Measurements from ENCODE around the gene ENAH.

The ENAH gene

DNA sequence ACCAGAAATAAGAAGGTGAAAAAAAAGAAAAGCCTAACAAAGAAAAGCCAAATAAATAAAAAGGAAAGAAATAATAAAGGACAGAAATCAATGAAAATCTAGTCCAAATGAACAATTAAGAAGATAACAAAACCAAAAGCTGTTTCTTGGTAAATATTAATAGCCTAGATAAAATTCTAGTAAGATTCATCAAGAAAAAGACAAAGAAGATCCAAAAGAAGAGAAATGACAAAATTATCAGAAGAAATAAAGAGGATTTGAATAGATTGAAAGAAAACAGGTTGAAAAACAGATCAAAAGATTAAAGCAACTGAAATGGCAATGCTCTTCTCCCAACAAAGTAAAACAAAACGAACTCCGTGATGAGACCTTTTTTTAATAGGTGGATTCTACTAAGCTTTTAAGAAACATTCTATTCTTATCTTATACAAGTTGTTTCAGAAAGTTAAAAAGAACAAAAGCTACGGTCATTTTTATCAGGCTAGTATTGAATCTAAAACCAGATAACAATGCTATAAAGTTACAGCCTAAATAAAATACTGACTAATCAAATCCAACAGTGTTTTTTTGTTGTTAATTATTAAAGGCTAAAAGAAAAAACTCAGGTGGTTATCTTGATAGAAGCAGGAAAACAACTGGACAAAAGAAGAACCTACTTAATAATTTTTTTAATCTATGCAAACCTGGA lies 50.9 kb downstream of the ENAH start:
- DNase-seq, result no peak

DNA sequence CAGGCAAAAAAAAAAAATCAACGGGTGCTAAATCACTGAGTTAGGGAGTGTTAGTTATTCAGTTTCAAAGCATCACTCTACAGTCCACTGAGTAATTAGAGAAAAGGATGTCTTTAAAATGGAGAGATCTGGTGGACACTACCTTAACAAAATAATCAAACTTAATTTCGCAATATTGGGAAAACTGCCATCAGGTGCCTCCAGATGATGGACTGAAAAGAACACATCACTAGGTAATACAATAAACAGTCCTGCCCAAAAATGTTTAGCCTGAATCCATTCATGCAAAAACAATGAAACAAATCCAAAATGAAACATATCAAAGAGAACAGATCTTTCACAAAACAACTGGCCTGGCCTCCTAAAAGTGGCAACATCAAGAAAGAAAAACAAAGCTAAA lies 54.1 kb downstream of the ENAH start:
- no peak for DNase-seq

DNA sequence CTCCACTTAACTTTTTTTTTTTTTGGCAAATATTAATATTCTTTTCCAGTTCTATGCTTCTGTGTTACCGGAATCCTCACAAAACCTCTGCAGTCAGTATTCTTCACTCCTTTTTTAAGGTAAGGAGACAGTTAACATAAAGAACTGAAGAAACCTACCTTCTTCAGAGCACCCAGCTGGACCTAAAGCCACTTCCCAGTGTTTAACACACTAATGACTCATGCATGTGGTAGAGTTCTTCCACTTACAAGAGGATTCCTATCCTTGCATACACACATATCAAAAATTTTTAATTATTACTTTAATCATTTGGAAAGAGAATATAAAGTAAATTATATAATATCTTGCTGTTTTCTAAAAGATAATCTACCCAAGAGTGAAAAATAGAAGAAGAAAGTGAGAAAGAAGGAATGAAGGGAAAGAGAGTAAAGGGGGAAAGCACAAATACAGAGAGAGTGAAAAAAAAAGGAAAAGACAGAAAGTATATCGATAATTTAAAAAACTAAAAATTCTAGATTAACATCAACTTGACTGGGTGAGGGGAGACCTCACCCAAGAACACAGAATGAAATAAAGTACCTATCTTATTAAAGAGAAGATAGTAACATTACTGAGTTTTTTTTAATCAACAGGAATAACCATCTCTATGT lies 54.9 kb downstream of the ENAH start:
- no peak for DNase-seq

DNA sequence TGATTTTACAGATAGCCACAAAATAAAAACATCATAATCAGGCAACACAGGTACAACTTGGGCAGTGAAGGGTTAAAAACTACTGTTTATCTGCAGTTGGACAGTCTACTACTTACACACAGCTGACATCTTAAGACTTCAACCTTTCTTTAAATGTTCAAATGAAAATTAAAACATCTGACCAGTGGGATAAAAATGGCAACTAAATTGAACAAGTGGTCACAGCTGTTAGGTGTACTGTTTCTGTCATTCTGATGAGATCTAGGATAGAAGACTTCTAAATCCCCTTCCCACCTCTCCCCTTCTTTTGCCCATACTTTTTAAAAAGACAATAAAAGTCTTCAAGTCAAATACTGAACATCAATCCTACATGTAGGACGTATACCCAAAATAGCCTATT lies 56.2 kb downstream of the ENAH start:
- no peak for DNase-seq

DNA sequence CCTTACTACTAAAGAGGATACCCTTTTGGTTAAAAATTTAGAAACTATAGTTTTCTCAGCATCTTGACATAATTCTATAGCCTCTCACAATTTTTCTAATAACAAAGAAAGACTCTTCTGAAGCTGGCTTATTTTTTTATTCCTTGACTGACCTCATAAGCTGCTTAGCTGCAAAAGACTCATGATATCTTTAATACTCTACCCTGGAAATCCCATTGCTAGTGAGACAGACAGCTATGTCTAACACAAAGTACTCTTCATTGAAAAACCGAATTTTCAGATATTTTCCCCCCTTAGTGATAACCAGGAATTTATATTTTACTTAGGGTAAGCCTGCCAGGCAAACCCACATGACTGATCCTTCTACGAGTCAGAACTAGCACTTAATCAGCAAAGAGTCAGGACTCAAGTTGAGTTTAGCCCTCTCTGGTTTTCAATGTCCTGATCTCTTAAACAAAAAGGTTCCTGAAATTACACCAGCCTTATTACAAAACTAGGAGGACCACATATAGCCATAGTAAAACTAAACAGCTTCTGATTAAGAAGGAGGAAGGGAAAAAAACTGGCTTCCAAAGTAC lies 56.9 kb downstream of the ENAH start:
- DNase-seq, result peak; percentile 1

DNA sequence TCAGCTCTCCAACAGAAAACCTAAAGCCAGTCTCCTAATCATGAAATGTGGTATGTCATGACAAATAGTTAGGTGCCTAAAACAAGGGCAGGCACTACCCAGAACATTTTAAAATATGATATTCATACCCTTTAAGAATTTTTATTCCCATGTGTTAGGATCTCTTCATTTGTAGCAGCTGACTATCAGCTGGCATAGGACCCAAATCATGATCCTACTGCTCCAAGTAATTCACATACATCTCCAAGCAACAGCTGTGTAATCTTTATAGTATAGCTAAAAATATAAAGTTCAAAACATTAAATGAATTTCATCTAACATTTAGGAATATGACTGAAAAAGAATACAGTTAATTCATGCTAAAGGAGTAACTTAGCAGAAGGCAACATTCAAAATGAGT lies 57.5 kb downstream of the ENAH start:
- no peak for DNase-seq

DNA sequence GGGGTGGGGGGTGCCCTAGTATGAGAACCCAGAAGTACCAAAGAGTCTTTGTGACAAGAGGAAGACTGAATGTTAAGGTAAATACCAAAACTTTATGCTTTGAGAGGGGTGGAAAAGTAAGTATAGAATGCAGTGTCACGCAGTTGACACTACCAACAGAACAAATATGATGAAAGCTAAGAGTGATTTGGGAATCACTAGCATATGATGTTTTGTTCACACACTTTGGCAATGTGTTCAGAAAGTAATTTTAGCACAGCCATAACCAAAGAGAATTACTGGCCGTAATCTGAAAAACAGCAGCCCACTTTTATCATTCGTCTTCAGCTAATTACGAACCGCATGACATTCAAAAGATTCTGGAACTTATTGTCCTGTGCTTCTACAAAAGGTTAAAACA lies 59.5 kb downstream of the ENAH start:
- no peak for DNase-seq

DNA sequence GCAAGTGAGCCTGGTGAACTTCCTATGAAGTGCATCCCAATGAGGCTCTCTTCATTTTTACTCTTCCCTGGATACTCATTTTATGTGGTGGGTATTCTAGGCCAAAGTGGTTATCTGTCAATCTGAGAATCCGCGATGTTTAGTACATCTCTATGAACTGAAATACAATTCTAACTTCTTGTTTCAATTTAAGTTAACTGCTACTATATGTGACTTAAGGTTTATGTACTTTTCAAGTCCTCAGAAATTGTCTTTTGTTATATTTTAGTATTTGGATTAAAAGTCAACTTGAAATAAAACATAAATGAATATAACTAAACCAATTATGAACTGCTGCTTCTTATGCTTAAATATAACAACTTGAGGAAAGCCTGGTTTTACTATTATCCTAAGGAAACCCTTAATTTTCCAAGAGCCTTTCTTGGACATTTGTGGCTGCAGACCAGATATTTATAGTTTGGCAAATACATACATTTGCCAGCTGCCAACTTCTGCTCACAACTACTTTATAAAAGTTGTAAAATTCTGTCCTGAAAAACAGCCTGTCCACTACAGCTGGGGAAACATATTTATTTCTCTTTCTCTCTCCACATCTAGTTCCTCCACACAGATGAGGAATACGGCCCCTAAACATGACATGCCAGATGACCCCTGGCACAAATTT lies 60.4 kb downstream of the ENAH start:
- no peak for DNase-seq

DNA sequence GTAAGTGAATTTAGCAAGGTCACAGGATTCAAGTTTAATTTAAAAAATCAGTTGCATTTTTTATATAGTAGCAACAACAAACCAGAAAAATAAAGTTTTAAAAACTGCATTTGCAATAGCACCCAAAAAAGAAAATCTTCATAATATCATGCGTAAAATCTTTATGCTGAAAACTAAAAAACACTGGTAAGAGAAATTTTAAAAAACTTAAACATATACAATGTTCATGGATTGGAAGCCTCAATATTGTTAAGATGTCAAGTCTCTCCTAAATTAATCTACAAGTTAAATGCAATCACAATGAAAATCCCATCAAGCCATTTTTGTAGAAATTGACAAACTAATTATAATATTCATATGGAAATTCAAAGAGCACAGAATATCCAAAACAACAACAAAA lies 65.6 kb downstream of the ENAH start:
- DNase-seq, result no peak

DNA sequence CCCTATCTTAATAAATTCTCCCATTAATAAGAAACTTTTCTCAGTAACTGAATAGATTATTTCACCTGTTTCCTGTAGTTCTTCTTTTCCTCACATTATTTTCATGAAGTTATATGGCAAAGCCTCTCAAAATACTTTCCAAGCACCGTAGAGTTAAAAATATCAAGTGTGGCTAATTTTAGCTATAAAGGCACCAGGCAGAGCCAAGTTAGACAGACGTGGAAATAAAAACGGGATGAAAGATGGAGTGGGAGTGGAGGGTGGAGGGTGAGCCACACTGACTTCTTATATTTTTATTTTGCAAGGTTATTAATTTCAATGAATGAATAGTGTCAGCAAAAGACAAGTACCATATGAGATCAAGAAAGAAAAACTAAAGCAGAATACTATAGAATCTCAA lies 71.7 kb downstream of the ENAH start:
- DNase-seq, result no peak

DNA sequence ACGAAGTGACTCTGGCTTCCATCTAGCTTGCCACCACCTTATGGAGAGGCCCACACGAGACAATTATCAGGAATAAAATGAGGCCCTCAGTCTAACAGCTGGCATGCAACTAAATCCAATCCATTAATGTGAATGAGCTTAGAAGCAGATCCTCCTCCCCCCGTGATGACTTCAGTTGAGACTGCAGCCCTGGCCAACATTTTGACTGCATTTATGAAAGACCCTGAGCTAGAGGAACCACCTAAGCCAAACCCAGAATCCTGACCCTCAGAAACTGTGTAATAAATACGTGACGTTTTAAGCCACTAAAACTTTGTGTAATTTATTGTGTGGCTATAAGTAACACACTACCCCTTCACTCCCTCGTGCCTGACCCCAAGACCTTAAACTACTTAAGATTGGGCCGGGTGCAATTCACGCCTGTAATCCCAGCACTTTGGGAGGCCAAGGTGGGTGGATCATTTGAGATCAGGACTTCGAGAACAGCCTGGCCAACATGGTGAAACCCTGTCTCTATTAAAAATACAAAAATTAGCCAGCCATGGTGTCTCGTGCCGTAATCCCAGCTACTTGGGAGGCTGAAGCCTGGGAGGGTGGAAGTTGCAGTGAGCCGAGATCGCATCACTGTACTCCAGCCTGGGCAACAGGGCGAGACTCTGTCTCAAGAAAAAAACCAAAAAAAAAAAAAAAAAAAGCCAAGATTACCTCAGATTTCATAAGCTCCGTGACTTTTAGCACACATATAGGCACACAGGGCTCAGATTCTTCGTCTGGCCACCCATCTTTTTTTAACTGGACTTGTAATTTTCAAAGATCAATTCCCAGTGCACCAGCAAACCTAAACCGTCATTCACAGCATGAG lies 72.5 kb downstream of the ENAH start:
- DNase-seq, result no peak

DNA sequence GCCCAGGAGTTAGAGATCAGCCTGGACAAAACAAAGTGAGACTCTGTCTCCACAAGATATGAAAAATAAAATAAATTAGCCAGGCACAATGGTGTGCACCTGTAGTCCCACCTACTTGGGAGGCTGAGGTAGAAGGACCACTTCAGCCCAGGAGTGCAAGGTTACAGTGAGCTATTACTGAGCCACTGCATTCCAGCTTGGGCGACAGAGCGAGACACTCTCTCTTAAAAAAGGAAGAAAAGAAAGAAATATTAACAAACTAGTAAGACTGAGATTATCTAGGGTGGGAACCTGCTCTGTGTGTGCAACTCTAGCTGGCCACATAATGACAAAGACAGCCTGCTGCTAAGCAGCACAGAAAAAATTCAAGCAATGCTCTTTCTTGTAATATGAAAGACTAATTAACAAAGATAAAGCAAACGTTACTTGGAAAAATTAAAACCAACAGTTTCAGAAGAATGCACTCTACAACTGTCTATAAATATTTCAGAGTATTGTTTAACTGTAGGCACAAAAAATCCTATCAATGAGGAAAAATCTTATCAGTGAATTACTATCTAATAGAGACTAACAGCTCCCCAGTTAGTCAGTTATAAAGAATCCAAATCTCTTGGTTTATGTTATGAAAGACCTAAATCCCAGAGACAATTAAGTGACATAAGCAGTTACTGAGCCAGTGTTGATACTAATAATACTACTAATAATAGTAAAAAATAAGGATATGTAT lies 74.5 kb downstream of the ENAH start:
- no peak for DNase-seq

DNA sequence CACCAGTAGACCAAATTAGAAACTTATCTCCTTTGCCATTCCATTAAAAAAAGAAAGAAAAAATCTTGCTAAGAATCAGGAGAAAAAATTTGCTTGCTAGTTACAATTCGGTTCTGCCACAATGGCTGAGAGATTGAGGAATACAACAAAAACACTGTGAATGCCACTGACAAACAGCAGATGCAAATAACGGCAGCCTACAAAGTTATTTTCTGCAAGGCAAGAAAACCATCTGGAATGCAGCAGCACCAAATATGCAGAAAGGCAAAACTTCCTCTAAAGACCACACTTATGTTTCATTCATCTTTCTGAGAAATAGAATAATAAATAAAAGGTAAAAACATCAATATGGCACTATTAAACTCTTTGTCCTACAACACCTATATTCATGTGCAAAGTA lies 75.7 kb downstream of the ENAH start:
- no peak for DNase-seq

DNA sequence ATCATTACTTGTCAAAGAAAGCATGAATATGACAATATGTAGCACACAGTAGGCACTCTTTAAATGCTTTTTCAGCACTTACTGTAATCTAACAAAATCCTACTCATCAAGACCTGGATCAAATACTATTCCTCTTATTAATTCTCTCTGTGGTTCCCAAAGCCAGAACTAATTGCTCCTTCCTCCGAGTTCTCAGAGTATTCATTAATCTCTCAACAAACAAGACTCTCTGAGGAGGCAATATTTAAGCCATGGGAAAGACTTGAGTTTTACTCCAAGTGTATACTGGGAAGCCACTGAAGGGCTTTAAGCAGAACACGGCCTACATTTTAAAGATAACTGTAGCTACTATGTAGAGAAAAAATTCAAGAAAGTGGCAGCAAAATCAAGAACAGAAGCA lies 79.7 kb downstream of the ENAH start:
- DNase-seq, result no peak

DNA sequence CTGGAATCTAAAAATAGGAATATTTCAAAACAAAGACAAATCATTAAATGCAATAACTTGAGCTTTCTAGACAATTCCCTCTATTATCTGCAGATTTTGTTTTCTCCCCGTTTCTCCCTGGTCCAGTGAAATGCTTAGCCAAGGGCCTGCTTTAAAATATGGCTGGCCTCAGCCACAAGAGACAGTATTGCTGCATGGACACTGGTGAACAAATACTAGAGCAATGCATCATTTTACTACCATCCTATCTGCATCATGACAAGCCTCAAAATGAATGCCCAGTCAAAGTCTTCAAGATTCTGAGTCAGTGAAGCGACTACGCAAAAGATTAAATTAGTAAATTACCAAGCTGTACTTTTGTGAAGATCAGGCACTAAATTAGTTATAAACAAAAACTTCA lies 80.5 kb downstream of the ENAH start:
- DNase-seq, result no peak

DNA sequence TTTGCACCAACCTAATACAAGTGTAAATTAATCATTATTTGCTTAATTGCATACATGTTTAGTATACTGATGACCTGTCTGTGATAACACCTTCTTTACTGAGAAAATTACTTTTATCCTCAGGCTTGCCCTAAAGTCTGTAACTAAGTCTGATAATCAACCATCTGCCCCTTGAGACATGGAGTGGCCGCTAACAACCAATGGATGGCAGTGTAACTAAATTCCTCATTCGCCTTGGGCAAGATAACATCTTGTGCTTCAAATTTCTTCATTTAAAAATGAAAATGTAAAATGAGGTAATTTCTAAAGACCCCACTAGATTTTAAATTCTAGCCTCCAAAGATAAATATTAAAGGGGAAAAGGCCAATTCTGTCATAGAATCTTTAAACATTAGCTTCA lies 85.1 kb downstream of the ENAH start:
- DNase-seq, result no peak

DNA sequence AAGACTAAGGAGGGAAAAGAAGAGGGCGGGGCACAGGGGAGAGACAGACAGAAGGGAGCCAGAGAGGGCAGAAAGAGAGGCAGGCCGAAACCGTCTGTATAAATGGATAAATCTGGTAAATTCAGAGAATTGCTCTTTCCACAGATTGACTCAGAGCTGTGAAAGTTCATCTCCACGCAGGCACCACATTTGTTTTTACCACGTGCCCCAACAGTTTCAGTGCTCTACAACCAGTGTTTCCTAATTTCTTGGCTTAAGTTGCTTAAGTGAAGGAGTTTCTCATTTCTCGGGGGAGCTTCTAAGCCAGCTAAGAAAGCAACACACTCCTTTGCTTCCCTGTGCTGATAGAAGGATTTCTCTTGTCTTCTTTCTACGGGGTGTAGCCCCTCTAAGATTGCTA lies 87.1 kb downstream of the ENAH start:
- DNase-seq, result peak; percentile 19

DNA sequence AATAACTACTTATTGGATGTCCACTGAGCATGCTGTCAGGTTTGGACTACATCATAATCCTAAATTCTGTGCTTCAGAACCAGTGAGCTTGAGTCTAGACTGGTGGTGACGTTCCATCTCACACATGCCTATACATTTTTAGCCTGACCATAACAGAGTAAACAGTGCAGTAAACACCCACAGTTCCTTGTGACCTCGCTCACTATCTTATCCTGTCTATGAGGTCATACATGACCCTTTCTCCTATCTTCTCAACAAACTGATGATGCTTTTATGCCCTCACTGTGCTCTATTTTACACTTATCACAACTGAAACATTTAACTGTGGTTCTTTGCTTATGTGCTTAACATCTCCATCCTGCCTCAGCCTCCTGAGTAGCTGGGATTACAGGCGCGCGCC lies 91.2 kb downstream of the ENAH start:
- no peak for DNase-seq

DNA sequence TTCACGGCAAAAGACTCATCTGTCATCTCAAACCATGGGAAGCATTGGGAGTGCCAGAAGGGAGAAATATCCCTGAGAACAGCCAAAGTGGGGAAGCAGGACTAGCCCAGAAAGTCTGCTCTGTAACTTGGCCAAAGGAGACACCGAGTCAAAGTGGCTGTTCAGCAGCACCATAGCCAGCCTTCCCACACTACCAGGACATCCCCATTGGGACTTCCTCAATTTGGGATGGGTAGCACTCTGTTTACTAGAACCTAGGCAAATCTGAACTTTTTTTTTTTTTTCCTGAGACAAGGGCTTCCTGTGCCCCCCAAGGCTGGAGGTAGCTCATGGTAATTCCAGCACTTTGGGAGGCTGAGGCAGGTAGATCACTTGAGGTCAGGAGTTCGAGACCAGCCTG lies 93.0 kb downstream of the ENAH start:
- DNase-seq, result no peak

DNA sequence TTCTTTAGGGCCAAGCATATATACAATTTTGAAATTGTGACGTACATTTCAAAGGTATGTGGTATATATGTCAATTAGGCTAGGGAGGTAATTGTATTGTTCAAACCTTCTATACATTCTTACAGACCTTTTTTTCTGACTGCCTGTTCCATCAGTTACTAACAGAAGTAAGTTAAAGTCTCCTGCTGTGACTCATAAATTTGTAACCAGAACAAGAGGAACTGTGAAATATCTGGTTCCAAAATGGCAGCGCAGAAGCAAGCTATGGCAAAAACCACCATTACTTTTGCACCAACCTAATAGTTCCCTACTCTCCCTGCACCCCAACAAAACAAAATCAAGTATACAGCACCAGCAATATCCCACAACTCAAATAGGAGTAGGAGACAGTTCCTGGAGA lies 93.6 kb downstream of the ENAH start:
- DNase-seq, result peak; percentile 22

DNA sequence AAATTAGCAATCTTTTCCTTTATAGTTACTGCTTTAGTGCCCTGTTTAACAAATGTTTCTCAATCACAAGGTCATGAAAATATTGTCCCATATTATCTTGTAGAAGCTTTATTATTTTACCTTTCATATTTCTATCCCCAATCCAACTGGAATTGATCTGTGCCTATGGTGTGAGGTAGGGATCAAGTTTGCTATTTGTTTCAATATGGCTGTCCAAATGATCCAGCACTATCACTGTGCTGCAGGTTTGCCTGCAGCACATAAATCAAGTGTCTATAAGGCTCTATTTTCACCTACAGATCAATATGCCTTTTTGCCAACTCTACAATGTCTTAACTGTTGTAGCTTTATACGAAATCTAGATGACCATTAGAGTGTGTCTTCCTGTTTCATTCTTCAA lies 96.2 kb downstream of the ENAH start:
- no peak for DNase-seq

DNA sequence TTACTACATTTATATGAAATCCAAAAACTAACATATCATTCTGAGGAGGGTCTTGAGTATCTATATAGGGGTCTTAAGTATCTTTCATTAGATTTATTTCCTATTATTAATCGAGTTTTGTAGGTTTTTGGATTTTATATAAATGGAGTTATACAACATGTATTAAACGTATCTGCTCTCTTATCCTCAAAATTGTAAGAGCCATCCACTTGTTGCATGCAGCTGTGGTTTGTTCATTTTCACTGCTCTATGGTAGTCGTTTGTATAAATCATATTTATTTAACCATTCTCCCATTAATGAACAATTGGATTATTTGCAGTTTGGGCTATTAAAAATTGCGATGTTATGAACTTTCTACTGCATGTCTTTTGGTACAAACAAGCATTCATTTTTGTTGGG lies 97.1 kb downstream of the ENAH start:
- DNase-seq, result no peak
